WTC11 (cell line): ENCODE measurements around the gene FBLN2. TPM values are rescaled to one million over a fixed set of nuclear protein-coding genes. Genes with fewer than 3 reads are reported as not detected.

Source experiments
- ATAC-seq: fragments of 200-7000 bp; cut with Tn5 transposase; 2 replicates; pipeline ENCODE4 v1.10.0; 2021; ENCODE audit warnings: mild to moderate bottlenecking, moderate library complexity
- CTCF ChIA-PET: fragments of 300-600 bp; sonication (Branson Sonifier 250); formaldehyde crosslinking; loops from one replicate; lab custom pipeline; 2021; ENCODE audit warnings: antibody characterized with exemption; lab: Charles Lee
- POLR2A ChIA-PET: fragments of 350-600 bp; sonication (Branson Sonifier 250); formaldehyde crosslinking; loops from one replicate; lab custom pipeline; 2021; ENCODE audit warnings: antibody characterized with exemption; lab: Charles Lee
- DNase-seq: peaks from one replicate; pipeline ENCODE4 v3.0.0; 2021; ENCODE audit warnings: low spot score
- H3K27ac Mint-ChIP-seq: 2 replicates; pipeline ENCODE4 v1.8.0; 2021; ENCODE audit warnings: mixed read lengths
- H3K27me3 Mint-ChIP-seq: 2 replicates; pipeline ENCODE4 v1.8.0; 2021; ENCODE audit warnings: low read depth, mild to moderate bottlenecking, moderate library complexity, mixed read lengths
- H3K36me3 Mint-ChIP-seq: 2 replicates; pipeline ENCODE4 v1.8.0; 2021; ENCODE audit warnings: mixed read lengths
- H3K4me1 Mint-ChIP-seq: 2 replicates; pipeline ENCODE4 v1.8.0; 2022; ENCODE audit warnings: mixed read lengths
- H3K4me3 Mint-ChIP-seq: 2 replicates; pipeline ENCODE4 v1.8.0; 2021; ENCODE audit warnings: mild to moderate bottlenecking, moderate library complexity, mixed read lengths
- H3K9me3 Mint-ChIP-seq: 2 replicates; pipeline ENCODE4 v1.8.0; 2021; ENCODE audit warnings: mixed read lengths
- ATF1 ChIP-seq: sonication (generic); formaldehyde crosslinking; IDR thresholded peaks from 2 replicates; pipeline ENCODE4 v1.8.1; 2023; ENCODE audit warnings: mild to moderate bottlenecking, moderate library complexity, missing genetic modification reagents
- CTCF ChIP-seq: fragments of 200-600 bp; IDR thresholded peaks from 2 replicates; pipeline ENCODE4 v1.8.0; 2022; ENCODE audit warnings: antibody characterized with exemption
- E2F1 ChIP-seq: sonication (generic); formaldehyde crosslinking; IDR thresholded peaks from 2 replicates; pipeline ENCODE4 v1.8.0; 2022; ENCODE audit warnings: mild to moderate bottlenecking, missing genetic modification reagents
- E2F4 ChIP-seq: sonication (generic); formaldehyde crosslinking; IDR thresholded peaks from 2 replicates; pipeline ENCODE4 v1.8.1; 2022; ENCODE audit warnings: low read depth, mild to moderate bottlenecking, moderate library complexity, missing genetic modification reagents, borderline replicate concordance
- E2F5 ChIP-seq: sonication (generic); formaldehyde crosslinking; IDR thresholded peaks from 2 replicates; pipeline ENCODE4 v1.8.1; 2022; ENCODE audit warnings: mild to moderate bottlenecking, moderate library complexity, missing genetic modification reagents
- ERG ChIP-seq: fragments of 250-450 bp; sonication (Bioruptor Pico); IDR thresholded peaks from 2 replicates; pipeline ENCODE4 v1.8.0; 2021; ENCODE audit warnings: mild to moderate bottlenecking
- FOXJ3 ChIP-seq: sonication (generic); formaldehyde crosslinking; IDR thresholded peaks from 2 replicates; pipeline ENCODE4 v1.9.0; 2021; ENCODE audit warnings: missing genetic modification reagents, mild to moderate bottlenecking, borderline replicate concordance
- IRF2 ChIP-seq: sonication (generic); formaldehyde crosslinking; IDR thresholded peaks from 2 replicates; pipeline ENCODE4 v1.8.0; 2022; ENCODE audit warnings: low read depth, missing genetic modification reagents, borderline replicate concordance
- JUN ChIP-seq: sonication (generic); formaldehyde crosslinking; IDR thresholded peaks from 2 replicates; pipeline ENCODE4 v1.8.0; 2023; ENCODE audit warnings: mild to moderate bottlenecking, missing genetic modification reagents
- KAT7 ChIP-seq: sonication (generic); formaldehyde crosslinking; IDR thresholded peaks from 2 replicates; pipeline ENCODE4 v1.8.1; 2023; ENCODE audit warnings: missing genetic modification reagents, mild to moderate bottlenecking, borderline replicate concordance
- NR2C2 ChIP-seq: sonication (generic); formaldehyde crosslinking; IDR thresholded peaks from 2 replicates; pipeline ENCODE4 v1.8.0; 2022; ENCODE audit warnings: mild to moderate bottlenecking, missing genetic modification reagents
- SP1 ChIP-seq: sonication (generic); formaldehyde crosslinking; conservative IDR thresholded peaks from 2 replicates; pipeline ENCODE4 v1.8.1; 2022; ENCODE audit warnings: missing genetic modification reagents
- USF2 ChIP-seq: sonication (generic); formaldehyde crosslinking; IDR thresholded peaks from 2 replicates; pipeline ENCODE4 v1.8.1; 2023; ENCODE audit warnings: mild to moderate bottlenecking, missing genetic modification reagents, moderate library complexity
- ZNF121 ChIP-seq: sonication (generic); formaldehyde crosslinking; IDR thresholded peaks from 2 replicates; pipeline ENCODE4 v1.8.0; 2023; ENCODE audit warnings: missing genetic modification reagents
- total RNA-seq: library from RNA; stranded (reverse); gene quantifications from 3 replicates; pipeline ENCODE4 v1.2.3, GENCODE V29; 2021
- TF ChIP-seq, protein P1 (sequence below): sonication (generic); formaldehyde crosslinking; conservative IDR thresholded peaks from 2 replicates; pipeline ENCODE4 v1.8.1; 2022; ENCODE audit warnings: mild to moderate bottlenecking, missing genetic modification reagents
- TF ChIP-seq, protein P2 (sequence below): sonication (generic); formaldehyde crosslinking; IDR thresholded peaks from 2 replicates; pipeline ENCODE4 v1.8.0; 2022; ENCODE audit warnings: mild to moderate bottlenecking, missing genetic modification reagents
- TF ChIP-seq, protein P3 (sequence below): sonication (generic); formaldehyde crosslinking; IDR thresholded peaks from 2 replicates; pipeline ENCODE4 v1.8.0; 2022; ENCODE audit warnings: mild to moderate bottlenecking, missing genetic modification reagents

FBLN2 gene
- total RNA-seq, 1 experiment from 2014 or later: 20.7 TPM

GRCh38 chr3:13528217-13528867 is 20.6 kb upstream of the FBLN2 start (continued):
- TF ChIP-seq CTCF (no peak; the same call in 1 of the 2 replicates), IRF2 (CRISPR knock-in tag) (no peak), SP1 (no peak), ATF1 (CRISPR knock-in tag) (no peak), ERG (CRISPR knock-in tag) (no peak), USF2 (CRISPR knock-in tag) (no peak), ZNF121 (no peak), E2F1 (CRISPR knock-in tag) (no peak), E2F4 (no peak)
- TF ChIP-seq, protein P1, sequence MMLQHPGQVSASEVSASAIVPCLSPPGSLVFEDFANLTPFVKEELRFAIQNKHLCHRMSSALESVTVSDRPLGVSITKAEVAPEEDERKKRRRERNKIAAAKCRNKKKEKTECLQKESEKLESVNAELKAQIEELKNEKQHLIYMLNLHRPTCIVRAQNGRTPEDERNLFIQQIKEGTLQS: no peak

GRCh38 chr3:13529196-13530112 is 19.5 kb upstream of the FBLN2 start:
- POLR2A ChIA-PET: no interaction called here
- no peaks in the 10 kb centered on the region for H3K9me3 Mint-ChIP-seq
- no peaks in the 10 kb centered on the region for H3K36me3 Mint-ChIP-seq
- H3K4me1 Mint-ChIP-seq: peaks cover 32% of the 10 kb centered on the region
- no peak overlapping the region for H3K4me3 Mint-ChIP-seq
- DNase-seq (no peak), ATAC-seq (no peak)
- CTCF ChIA-PET: interaction anchor here (1.1 to 3.7 kb wide), 10 partner anchors 10 to 119 kb away, joined by 3 to 29 read pairs (median 4); no protein-coding TSS in a partner anchor
- no peaks in the 10 kb centered on the region; the same call in 1 of the 2 replicates for H3K27me3 Mint-ChIP-seq
- no peak overlapping the region for H3K27ac Mint-ChIP-seq
- TF ChIP-seq E2F5 (CRISPR knock-in tag): no peak
- TF ChIP-seq USF2 (CRISPR knock-in tag): no peak
- TF ChIP-seq ERG (CRISPR knock-in tag): no peak
- TF ChIP-seq, protein P2, sequence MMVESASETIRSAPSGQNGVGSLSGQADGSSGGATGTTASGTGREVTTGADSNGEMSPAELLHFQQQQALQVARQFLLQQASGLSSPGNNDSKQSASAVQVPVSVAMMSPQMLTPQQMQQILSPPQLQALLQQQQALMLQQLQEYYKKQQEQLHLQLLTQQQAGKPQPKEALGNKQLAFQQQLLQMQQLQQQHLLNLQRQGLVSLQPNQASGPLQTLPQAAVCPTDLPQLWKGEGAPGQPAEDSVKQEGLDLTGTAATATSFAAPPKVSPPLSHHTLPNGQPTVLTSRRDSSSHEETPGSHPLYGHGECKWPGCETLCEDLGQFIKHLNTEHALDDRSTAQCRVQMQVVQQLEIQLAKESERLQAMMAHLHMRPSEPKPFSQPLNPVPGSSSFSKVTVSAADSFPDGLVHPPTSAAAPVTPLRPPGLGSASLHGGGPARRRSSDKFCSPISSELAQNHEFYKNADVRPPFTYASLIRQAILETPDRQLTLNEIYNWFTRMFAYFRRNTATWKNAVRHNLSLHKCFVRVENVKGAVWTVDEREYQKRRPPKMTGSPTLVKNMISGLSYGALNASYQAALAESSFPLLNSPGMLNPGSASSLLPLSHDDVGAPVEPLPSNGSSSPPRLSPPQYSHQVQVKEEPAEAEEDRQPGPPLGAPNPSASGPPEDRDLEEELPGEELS (CRISPR knock-in tag): no peak
- TF ChIP-seq, protein P3, sequence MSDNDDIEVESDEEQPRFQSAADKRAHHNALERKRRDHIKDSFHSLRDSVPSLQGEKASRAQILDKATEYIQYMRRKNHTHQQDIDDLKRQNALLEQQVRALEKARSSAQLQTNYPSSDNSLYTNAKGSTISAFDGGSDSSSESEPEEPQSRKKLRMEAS (CRISPR knock-in tag): no peak
- TF ChIP-seq FOXJ3 (CRISPR knock-in tag): no peak
- TF ChIP-seq SP1: no peak
- no peak for TF ChIP-seq JUN
- TF ChIP-seq NR2C2 (CRISPR knock-in tag): no peak
- TF ChIP-seq KAT7 (CRISPR knock-in tag): no peak
- TF ChIP-seq CTCF: no peak
